HepG2 (cell line): ENCODE measurements around the gene UBE2I. TPM values are rescaled to one million over a fixed set of nuclear protein-coding genes. Genes with fewer than 3 reads are reported as not detected.

Experiments used
- ATAC-seq: fragments of 200-7000 bp; cut with Tn5 transposase; 3 replicates; pipeline ENCODE4 v1.9.1; 2020; ENCODE audit warnings: mild to moderate bottlenecking, moderate library complexity
- BruUV-seq: library from RNA; stranded (reverse); fragments of 400-500 nt; replicated peaks from 2 replicates; lab custom pipeline; 2021; lab: Mats Ljungman, UMichigan
- CTCF ChIA-PET: fragments of 300-600 bp; formaldehyde crosslinking; extraction: SDS; loops from one replicate; lab custom pipeline; 2021; ENCODE audit warnings: low total read pairs, inconsistent platforms, low intra/inter-chr PET ratio; lab: Yijun Ruan, JAX
- POLR2A ChIA-PET: fragments of 350-600 bp; sonication (Branson Sonifier 250); formaldehyde crosslinking; loops from one replicate; lab custom pipeline; 2020; ENCODE audit warnings: antibody characterized with exemption, inconsistent platforms; lab: Yijun Ruan, JAX
- DNase-seq: peaks from one replicate; pipeline ENCODE4 v3.0.0-alpha.2; 2015; ENCODE audit warnings: low spot score
- FAIRE-seq: peaks from 3 replicates; lab custom pipeline; 2011; peaks lifted over from hg19 to GRCh38; lab: Jason Lieb, UNC
- H2AFZ ChIP-seq: one replicate; pipeline ENCODE4 v1.6.1; 2011; ENCODE audit warnings: low read length, inconsistent platforms
- H3K27ac ChIP-seq: fragments of 300-600 bp; 3 replicates; pipeline ENCODE4 v1.8.0; 2011; ENCODE audit warnings: mixed run types, mild to moderate bottlenecking, mixed read lengths, low read length, inconsistent platforms; ENCODE audit not compliant: insufficient read depth; ENCODE audit errors: extremely low read length
- H3K27me3 ChIP-seq, 2 experiments: fragments of 200-600 bp in 1 of 2; 2 replicates in 1 of 2; 3 replicates in 1 of 2; pipeline versions ENCODE4 v1.6.0 to v1.8.0; 2011; ENCODE audit warnings: low read length in 2 of 2, mild to moderate bottlenecking in 2 of 2, moderate library complexity in 2 of 2, inconsistent platforms in 1 of 2; ENCODE audit not compliant: insufficient read depth in 2 of 2, control insufficient read depth in 1 of 2
- H3K36me3 ChIP-seq, 2 experiments: fragments of 200-600 bp in 1 of 2; replicated peaks in 1 of 2; 2 replicates in 1 of 2; 3 replicates in 1 of 2; pipeline versions ENCODE4 v1.5.1 to v1.8.0; 2011; ENCODE audit warnings: low read length in 2 of 2, inconsistent platforms in 1 of 2; ENCODE audit not compliant: insufficient read depth in 2 of 2, control insufficient read depth in 1 of 2
- H3K4me1 ChIP-seq: 2 replicates; pipeline ENCODE4 v1.5.1; 2012; ENCODE audit warnings: low read length, inconsistent platforms; ENCODE audit not compliant: insufficient read depth
- H3K4me2 ChIP-seq: 2 replicates; pipeline ENCODE4 v1.6.0; 2011; ENCODE audit warnings: low read depth, low read length, inconsistent platforms
- H3K4me3 ChIP-seq, 3 experiments: fragments of 200-600 bp in 1 of 3; sonication (generic), shearing (Covaris generic) in 1 of 3; replicated peaks in 1 of 3; 2 replicates each; pipeline ENCODE4 v1.5.1; 2011 to 2016; ENCODE audit warnings: low read length in 3 of 3, inconsistent platforms in 2 of 3, low read depth in 2 of 3, mild to moderate bottlenecking in 2 of 3, control low read depth in 1 of 3, mixed read lengths in 1 of 3; ENCODE audit not compliant: insufficient read depth in 1 of 3
- H3K79me2 ChIP-seq: one replicate; pipeline ENCODE4 v1.6.1; 2011; ENCODE audit warnings: low read length, inconsistent platforms; ENCODE audit not compliant: insufficient read depth
- H3K9ac ChIP-seq: 2 replicates; pipeline ENCODE4 v1.6.0; 2011; ENCODE audit warnings: mild to moderate bottlenecking, low read depth, low read length, inconsistent platforms; ENCODE audit not compliant: insufficient read depth
- H3K9me3 ChIP-seq: 2 replicates; pipeline ENCODE4 v1.5.1; 2012; ENCODE audit warnings: mild to moderate bottlenecking, low read length
- H4K20me1 ChIP-seq: 2 replicates; pipeline ENCODE4 v1.6.0; 2011; ENCODE audit warnings: inconsistent platforms, mild to moderate bottlenecking, low read length, moderate library complexity; ENCODE audit not compliant: insufficient read depth
- FIP1L1 ChIP-seq: fragments of 200-400 bp; formaldehyde crosslinking; IDR thresholded peaks from 2 replicates; pipeline ENCODE4 v1.6.1; 2018; ENCODE audit warnings: low read depth, mild to moderate bottlenecking, low read length, moderate library complexity, borderline replicate concordance; ENCODE audit not compliant: insufficient read depth
- NFKBIZ ChIP-seq: IDR thresholded peaks from 2 replicates; pipeline ENCODE4 v1.6.1; 2018; ENCODE audit warnings: missing genetic modification reagents, missing compliant biosample characterization
- RARG ChIP-seq: sonication (generic); formaldehyde crosslinking; IDR thresholded peaks from 2 replicates; pipeline ENCODE4 v1.4.0; 2020; ENCODE audit warnings: low read depth, mild to moderate bottlenecking, missing genetic modification reagents
- ZFP36 ChIP-seq: fragments of 150-350 bp; IDR thresholded peaks from 2 replicates; pipeline ENCODE4 v1.6.1; 2018; ENCODE audit warnings: borderline replicate concordance, low read length, low read depth; ENCODE audit not compliant: partially characterized antibody
- ZNF12 ChIP-seq: sonication (generic); formaldehyde crosslinking; IDR thresholded peaks from 2 replicates; pipeline ENCODE4 v1.5.0; 2020; ENCODE audit warnings: missing genetic modification reagents
- ZNF788 ChIP-seq: sonication (generic); formaldehyde crosslinking; IDR thresholded peaks from 2 replicates; pipeline ENCODE4 v1.5.0; 2020; ENCODE audit warnings: mild to moderate bottlenecking, missing genetic modification reagents, borderline replicate concordance
- ZNF792 ChIP-seq: IDR thresholded peaks from 2 replicates; pipeline ENCODE4 v1.6.1; 2016
- ZSCAN20 ChIP-seq: sonication (generic); formaldehyde crosslinking; IDR thresholded peaks from 2 replicates; pipeline ENCODE4 v1.4.0; 2020; ENCODE audit warnings: missing genetic modification reagents, mild to moderate bottlenecking, borderline replicate concordance
- WGBS: methylation state at CpG from one replicate; pipeline ENCODE4 v1.1.6; 2017; ENCODE audit warnings: low lambda C conversion rate; 5-methylcytosine and 5-hydroxymethylcytosine counted together
- in situ Hi-C: cut with HindIII; loops from 2 replicates; pipeline ENCODE4 v1.10.0; 2017; ENCODE audit warnings: low pct_unique_long_range_greater_than_20kb; ENCODE audit not compliant: extremely low pct_ligation_motif_present
- intact Hi-C: fragments of 100-400 bp; cut with micrococcal nuclease; formaldehyde crosslinking; loops from one replicate; pipeline ENCODE4 v1.10.0; 2022; ENCODE audit not compliant: unreplicated experiment
- polyA plus RNA-seq, 8 experiments: library from polyadenylated mRNA; depleted of rRNA in 3 of 8; stranded (reverse) in 7 of 8; unstranded in 1 of 8; fragments of >200 nt; fragmentation: Illumina TruSeq in 4 of 8; extraction: Trizol in 4 of 8; gene quantifications; 2 replicates each; pipeline versions ENCODE4 v1.2.1 to v1.2.3, GENCODE V29; 2011 to 2016; ENCODE audit warnings: low read depth in 4 of 8, missing spikeins in 1 of 8, mixed read lengths in 1 of 8; ENCODE audit not compliant: insufficient read depth in 1 of 8
- total RNA-seq, 5 experiments: library from RNA; depleted of rRNA; stranded (reverse); fragments of >200 nt; fragmentation: Illumina TruSeq; extraction: Trizol; gene quantifications; 2 replicates each; pipeline ENCODE4 v1.2.3, GENCODE V29; 2016; ENCODE audit warnings: low read depth in 1 of 5

Gene UBE2I
- total and polyA plus RNA-seq, 2 of the 13 experiments (the other 11 are each of a cell fraction or from before 2014, with no cell fraction given) = 75.8 to 98.9 TPM

- no peaks in the 10 kb centered on the region for H3K9me3 ChIP-seq
- H3K4me1 ChIP-seq = no peaks in the 10 kb centered on the region
- no peak overlapping the region for H3K9ac ChIP-seq
- ATAC-seq = no peak
- no peaks in the 10 kb centered on the region for H3K36me3 ChIP-seq
- intact Hi-C loops (no loop called here), in situ Hi-C loops (no loop called here)
- DNase-seq = no peak
- no peak overlapping the region for H3K4me3 ChIP-seq
- POLR2A ChIA-PET = no interaction called here
- no peaks in the 10 kb centered on the region for H4K20me1 ChIP-seq
- CTCF ChIA-PET = no interaction called here
- no peak for TF ChIP-seq ZFP36
- no peak for TF ChIP-seq FIP1L1
- no peak for TF ChIP-seq ZNF792 (CRISPR knock-in tag)
- no peak for TF ChIP-seq NFKBIZ (CRISPR knock-in tag)
- no peak for TF ChIP-seq RARG (CRISPR knock-in tag)
- TF ChIP-seq ZSCAN20 = no peak
- no peak for TF ChIP-seq ZNF12
- TF ChIP-seq ZNF788 (CRISPR knock-in tag) = no peak
- H3K27ac ChIP-seq = no peak overlapping the region
- H3K79me2 ChIP-seq = no peaks in the 10 kb centered on the region
- H3K4me2 ChIP-seq = no peak overlapping the region
- peaks cover 15 to 65% of the 10 kb centered on the region in 2 experiments for H3K27me3 ChIP-seq
- H2AFZ ChIP-seq = no peak overlapping the region
- BruUV-seq = no TSS peak
- no peak for FAIRE-seq
- WGBS = 24% methylated on average over 4 of the region's 15 CpGs
Measured at GRCh38 chr16:1263591-1264344, 45.7 kb upstream of the UBE2I start.
